HG02759 (cell line): ENCODE data around the gene SRSF7.
"Not testable (repeated sequence)": the region's sequence is repeated elsewhere in the genome, so short reads cannot be mapped to it uniquely, and the experiment has no call there.

Experiments used
- ATAC-seq: cut with Tn5 transposase; IDR thresholded peaks from one replicate; pipeline ENCODE4 v1.9.1; 2021; ENCODE audit warnings: mild to moderate bottlenecking, moderate library complexity; ENCODE audit not compliant: unreplicated experiment

SRSF7 gene

GRCh38 chr2:38703336-38703735, 47.8 kb downstream of the SRSF7 start:
- not testable (repeated sequence) for ATAC-seq

- ATAC-seq: no peak
Observed at GRCh38 chr2:38702413-38702812, 48.7 kb downstream of the SRSF7 start.

- ATAC-seq: no peak
Observed at GRCh38 chr2:38701542-38701941, 49.6 kb downstream of the SRSF7 start.

- ATAC-seq: no peak
Observed at GRCh38 chr2:38700881-38701458, 50.2 kb downstream of the SRSF7 start.

GRCh38 chr2:38700113-38700785, 50.9 kb downstream of the SRSF7 start:
- ATAC-seq: no peak

GRCh38 chr2:38698467-38699003, 52.6 kb downstream of the SRSF7 start:
- no peak for ATAC-seq

- ATAC-seq: no peak
Observed at GRCh38 chr2:38697116-38697840, 53.9 kb downstream of the SRSF7 start.
